ENCODE measurements around the gene CYTH4.

DNA sequence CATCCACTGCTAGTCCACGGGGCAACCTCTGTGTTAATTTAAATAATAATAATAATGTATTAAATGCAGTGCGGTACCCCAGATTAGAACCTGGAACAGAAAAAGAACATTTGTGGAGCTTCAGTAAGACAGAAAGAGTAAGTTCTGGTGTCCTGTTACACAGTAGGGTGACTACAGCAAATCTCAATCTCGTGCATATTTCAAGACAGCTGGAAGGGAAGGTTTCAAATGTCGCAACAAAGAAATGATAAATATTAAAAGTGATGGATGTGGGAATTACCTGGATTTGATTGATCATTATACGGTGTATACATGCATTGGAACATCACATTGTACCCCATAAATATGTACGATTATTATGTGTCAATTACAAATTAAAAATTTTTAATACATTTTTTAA is 36.6 kb upstream of the CYTH4 start:
- TF ChIP-seq, protein P1, sequence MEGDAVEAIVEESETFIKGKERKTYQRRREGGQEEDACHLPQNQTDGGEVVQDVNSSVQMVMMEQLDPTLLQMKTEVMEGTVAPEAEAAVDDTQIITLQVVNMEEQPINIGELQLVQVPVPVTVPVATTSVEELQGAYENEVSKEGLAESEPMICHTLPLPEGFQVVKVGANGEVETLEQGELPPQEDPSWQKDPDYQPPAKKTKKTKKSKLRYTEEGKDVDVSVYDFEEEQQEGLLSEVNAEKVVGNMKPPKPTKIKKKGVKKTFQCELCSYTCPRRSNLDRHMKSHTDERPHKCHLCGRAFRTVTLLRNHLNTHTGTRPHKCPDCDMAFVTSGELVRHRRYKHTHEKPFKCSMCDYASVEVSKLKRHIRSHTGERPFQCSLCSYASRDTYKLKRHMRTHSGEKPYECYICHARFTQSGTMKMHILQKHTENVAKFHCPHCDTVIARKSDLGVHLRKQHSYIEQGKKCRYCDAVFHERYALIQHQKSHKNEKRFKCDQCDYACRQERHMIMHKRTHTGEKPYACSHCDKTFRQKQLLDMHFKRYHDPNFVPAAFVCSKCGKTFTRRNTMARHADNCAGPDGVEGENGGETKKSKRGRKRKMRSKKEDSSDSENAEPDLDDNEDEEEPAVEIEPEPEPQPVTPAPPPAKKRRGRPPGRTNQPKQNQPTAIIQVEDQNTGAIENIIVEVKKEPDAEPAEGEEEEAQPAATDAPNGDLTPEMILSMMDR (conservative IDR thresholded peaks at IDR 0.05) = no peak
- TF ChIP-seq EZH2 (IDR thresholded peaks at IDR 0.05; ENCODE audit: low read depth) = no peak
